Activated effector memory CD4-positive, alpha-beta T cell treated with Interleukin-2 at 50 U/mL for 16 hours (primary cell): ENCODE data around the gene ZNG1B.
"Not testable (repeated sequence)": the region's sequence is repeated elsewhere in the genome, so short reads cannot be mapped to it uniquely, and the experiment has no call there.

Experiments used
- DNase-seq: peaks from one replicate; pipeline ENCODE4 v3.0.0-alpha.2; 2020

Gene ZNG1B

DNA sequence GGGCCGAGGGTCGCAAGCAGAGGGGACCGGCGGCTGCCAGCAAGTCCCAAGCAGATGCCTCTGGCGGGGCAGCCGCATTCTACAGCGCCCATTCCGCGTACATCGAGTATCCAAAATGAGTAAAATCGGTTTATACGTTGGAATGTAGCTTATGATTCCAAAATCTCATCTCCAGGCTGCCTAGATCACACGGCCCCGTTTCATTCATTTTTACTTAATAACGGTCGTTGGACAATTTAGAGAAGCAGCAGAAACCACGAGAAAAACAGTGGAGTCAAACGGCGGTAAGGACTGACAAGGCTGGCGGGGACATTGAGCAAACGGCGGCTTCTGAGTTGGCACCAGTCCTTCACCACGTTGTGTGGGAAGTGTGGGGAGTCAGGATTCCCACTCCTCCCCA, 66.6 kb downstream of the ZNG1B start:
- DNase-seq: not testable (repeated sequence)

DNA sequence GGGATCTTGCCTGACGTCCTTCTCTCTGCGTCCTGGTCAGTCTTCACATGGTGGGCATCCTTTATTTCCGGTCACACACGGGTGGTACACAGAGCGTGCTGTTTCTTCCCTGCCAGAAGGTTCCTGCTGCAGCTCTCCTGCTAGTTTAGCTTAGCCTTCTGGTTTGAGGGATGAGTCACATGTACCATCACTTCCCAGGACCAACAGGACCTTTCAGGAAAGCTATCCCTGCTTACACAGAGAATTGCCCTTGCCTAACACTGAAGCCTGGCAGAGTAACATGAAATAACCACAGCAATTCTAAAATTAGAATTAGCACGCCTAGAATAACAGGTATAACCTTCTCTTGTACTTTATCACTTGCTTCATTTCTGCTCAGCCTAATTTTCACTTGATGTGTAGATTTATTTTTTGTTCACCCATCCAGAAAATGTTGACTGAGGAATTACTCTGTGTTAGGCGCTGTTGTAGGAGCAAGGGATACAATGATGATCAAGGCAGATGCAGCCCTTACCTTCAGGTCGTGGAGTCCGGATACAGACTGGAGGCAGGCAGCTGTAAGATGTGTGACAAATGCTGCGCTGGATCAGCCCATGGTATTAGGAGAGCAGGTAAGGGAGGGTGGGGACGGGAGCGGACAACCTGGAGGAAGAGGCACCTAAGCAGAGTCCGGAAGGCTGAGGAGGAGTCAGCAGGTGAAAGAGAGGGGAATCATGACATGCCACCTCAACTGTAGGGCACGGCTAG, 70.1 kb downstream of the ZNG1B start:
- not testable (repeated sequence) for DNase-seq

DNA sequence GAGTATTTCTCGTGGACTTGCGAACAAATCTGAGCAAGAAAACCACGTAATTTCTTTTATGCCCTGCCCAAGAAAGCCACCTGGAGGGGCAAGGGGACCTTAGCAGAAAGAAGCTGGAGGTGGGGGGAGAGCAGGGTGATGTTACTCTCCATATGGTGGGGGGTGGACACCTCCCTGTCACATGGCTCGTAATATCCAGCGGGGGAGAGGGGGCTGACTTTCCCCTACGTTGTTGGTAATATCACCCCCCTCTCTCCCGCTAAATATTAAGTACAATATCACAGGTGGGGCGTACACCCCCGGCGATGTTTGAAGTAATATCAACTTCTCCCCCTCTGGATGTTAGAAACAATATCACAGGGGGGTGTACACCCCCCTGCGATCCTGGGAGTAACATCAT, 70.7 kb downstream of the ZNG1B start:
- DNase-seq: not testable (repeated sequence)

DNA sequence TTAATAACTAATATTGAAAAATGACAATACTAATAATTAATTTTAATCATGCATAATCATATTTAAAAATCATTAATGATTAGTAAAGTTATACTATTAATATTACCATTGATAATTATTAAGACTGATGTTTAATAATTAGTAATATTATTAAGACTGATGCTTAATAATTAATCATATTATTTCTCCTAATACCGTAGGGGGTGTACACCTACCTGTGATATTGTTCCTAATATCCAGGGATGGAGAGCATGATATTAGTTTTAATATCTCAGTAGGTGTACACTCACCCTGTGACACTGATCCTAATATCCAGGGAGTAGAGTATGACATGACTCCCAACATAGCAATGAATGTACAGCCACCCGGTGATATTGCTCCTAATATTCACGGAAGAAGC, 73.4 kb downstream of the ZNG1B start:
- not testable (repeated sequence) for DNase-seq

DNA sequence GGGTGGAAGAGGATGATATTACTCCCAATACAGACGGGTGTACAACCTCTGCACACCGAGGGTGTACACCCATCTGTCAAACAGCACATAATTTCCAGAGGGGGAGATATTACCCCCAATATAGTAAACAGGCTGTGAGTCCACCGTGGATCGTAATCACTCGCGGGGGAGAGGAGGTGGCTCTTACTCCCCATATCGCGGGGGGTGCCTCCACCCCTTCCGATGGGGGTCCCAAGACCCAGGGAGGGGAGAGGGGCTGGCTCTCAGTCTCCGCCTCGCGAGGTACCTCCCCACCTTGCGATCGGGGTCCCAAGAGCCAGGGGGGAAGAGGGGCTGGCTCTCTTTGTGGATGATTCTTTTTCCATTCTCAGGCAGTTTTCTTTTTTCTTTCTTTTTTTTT, 74.4 kb downstream of the ZNG1B start:
- not testable (repeated sequence) for DNase-seq

DNA sequence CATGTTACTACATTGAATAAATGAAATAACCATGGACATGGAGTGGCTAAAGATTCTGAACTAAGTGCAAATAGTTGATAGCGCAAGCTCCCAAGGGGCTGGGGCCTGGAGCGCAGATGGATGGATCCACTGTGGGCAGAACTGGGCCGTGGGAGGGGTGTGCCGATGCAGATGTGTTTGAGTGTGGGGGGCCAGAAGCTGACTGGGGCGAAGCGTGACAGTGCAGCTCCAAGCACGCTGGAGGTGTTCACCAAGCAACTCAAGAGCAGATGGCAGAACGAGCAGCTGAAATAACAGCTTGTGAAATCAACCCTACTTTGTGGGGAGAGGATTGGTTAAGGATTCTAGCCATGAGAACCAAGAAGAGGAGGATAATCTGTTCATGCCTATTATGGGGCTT, 78.0 kb downstream of the ZNG1B start:
- DNase-seq: not testable (repeated sequence)

DNA sequence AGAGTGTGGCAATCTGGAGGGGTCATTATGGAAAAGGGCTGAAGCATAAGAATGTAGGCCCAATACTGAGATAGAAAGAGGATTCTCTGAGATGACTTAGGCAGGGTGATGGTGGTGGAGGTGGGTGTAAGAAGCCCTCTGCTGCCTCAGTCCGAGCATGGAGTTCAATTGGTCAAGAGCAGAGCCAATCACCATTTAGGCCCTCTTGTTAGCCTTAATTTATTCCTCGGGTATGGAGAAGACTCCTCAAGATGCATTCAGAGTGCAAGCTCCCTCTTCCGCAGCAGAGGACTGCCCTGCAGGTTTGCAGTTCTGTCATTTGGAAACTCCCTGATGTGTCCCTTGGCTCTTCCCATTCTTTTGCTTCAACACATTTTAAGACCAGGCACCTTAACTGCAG, 78.5 kb downstream of the ZNG1B start:
- not testable (repeated sequence) for DNase-seq

DNA sequence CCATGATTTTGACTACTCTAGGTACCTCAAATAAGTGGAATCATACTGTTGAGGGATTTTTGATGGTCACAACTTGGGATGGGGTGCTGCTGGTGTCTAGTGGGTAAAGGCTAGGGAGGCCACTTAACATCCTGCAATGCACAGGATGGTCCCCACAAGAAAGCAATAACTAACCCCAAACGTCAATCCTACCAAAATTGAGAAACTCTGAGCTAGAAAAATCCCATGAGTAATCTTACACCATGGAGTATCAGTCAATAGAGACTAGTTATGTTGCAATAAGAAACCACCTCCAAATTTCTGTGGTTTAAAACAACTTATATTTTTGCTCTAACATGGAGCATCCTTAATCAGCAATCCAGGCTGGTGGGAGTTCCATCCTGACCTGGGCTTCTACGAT, 79.5 kb downstream of the ZNG1B start:
- not testable (repeated sequence) for DNase-seq

DNA sequence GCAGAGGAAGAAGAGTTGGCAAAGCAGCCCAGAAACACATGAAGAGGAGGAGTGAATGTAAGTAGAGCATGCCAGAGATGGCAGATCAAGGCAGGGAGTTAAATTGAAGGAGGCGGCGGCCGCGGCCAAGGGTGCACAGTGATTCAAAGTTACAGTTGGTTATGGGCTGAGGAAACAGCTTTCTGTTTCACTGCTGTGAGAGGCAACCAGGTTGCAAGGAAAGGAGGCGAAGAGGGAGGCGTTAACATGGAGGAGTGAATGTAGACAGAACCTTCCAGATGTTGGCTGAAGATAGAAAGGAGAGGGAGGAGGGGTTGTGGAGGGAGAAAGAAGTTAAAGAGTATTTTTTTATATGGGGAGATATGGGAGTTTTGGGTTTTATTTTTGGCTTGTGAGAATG, 83.3 kb downstream of the ZNG1B start:
- not testable (repeated sequence) for DNase-seq

DNA sequence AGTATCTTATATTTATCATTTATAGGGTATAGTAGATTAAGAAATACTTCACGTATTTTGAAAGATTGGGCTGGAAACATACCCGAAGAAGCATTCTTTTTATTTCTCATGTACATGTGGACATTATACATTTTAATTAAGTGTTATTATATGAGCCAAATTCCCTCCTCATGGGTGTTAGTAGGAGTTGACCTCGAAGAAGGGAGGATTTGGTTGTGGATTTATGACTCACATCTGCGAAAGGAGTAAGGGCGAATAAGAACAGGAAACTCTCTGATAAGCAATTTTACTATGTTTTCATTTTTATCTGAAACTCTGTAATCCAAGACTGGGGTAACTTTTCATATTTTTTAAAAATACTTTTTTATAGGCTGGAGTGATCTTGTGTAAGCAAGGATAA, 84.0 kb downstream of the ZNG1B start:
- DNase-seq: not testable (repeated sequence)

DNA sequence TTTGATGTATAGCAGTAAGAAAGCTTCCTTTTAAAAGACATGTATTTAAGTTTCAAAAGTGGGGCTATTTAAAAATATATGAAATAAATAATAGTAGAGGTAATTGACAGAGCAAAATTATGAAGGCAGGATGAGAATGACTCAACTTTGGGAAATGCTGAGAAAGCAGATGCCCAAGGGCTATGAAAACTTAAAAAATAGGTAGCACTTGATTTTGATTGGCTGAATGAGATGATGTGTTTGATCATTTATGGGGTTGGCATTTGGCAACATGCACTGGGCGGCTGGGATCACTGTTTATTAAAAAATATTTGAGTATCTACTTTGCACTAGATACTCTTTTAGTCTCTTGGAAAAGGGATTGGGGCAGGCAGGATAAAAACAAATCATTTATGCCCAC, 87.5 kb downstream of the ZNG1B start:
- not testable (repeated sequence) for DNase-seq

DNA sequence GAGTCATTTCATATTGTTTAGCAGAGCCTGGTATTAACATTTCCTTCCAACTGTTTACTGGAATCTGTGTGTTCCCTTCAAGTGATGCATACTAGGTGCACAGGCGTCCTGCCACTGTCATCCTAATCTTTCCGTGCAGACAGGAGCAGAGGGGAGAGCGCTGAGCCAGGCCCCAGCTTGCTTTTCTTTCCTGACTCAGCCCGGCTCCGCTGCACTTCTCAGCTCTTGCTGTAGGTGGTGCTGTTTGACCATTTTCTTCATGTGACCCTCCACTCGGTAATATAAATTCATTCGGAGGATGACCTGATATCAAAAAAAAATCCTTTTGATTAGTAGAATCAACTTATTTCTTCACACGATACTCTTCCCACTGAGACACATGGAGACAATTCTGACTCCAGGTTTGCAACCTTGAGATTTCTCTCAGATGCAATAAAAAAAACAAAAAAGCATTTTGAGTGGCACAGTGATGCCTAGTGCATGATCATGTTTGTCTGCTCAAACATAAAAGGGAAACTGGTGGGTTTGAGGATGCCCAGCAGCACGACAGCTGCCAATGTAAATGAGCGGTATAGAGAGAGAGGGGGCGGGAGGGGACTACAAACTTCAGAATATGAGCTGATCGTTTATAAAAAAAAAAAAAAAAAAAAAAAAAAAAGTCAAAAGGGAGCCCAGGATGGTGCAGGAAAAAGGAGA, 90.0 kb downstream of the ZNG1B start:
- not testable (repeated sequence) for DNase-seq

DNA sequence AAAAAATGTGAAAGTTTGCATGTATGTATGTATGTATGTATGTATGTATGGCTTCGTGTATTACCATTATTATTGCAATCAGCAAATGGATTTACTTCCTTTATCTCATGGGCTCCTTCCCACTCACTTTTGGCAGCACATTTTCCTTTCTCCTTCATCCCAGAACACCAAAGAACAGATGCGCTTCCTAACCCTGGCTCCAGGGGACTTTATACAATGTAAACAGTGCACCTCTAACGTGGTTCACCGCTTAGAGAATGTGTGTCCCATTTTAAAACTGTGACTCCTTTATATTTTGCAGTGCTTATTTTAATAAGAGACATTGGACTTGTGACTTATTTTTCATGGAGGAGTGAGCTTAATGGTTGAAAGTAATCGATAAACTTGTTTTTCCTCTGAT, 90.6 kb downstream of the ZNG1B start:
- not testable (repeated sequence) for DNase-seq

DNA sequence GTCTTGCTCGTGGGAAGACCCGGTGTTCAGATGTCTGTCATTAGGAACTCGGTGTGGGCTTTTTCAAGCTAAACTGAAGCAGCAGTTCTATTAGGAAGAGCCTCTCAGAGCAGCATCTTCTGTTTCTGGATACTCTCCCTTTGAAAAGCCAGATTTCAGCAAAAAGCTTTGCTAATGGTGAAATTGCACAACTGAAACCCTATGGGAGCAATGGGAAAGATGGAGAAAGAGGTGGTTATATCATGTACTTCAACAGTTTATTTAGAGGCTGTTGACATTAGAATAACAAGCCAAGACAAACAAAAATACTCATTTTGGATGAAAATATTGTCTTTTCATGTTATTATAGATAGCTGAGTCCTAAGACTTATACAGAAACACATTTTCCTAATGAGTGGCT, 91.4 kb downstream of the ZNG1B start:
- DNase-seq: not testable (repeated sequence)

DNA sequence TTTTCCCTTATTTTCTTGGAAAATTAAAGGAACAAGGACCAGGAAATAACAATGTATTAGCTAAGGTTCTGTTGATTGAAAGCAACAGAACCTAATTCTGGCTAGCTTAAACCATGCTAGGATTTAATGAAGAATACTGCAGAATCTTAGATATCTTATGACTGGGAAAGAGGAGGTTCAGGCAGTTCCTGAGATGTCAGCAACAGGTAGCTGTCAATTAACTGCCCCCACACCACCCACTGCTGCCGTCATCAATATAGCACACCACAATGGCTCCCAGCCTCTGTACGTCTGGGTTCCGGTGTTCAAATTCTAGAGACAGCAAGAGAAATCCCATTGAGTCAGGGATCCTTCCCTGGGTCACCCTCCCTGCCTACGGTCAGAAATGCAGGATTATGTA, 95.5 kb downstream of the ZNG1B start:
- not testable (repeated sequence) for DNase-seq

DNA sequence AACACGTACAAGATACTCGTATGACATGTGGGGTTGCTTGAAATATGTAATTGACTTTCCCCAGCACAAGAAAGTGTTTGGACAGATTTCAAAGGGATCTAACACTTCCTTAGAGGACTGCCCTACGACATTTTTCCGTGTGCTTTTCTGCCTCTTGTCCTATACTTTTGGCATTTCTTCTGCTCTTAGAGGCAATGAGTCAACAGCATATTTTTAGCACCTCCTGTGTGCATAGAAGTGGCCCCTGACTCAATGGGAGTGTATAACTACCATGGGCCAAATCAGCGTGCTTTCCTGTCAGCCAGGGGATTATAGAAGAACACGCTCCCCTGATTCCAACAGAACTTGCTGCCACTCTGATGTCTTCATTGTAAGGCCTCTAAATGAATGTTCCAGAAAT, 99.1 kb downstream of the ZNG1B start:
- not testable (repeated sequence) for DNase-seq

DNA sequence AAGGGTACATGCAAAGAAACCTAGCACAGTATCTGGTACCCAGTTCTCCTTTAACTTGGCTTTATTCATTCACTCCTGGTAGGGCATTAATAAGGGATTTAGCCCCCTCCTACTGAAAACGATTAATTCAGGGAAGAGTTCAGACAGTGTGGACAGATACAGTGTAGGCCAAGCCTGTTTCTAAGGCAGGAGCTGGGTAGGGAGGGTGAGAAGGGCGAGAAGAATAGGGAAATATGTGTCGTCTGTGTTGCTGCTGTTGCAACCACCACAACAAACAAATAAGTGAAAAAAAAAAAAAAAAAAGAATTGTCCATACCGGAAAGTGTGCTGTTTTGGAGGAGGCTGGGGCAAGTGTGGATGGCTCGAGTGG, 103.3 kb downstream of the ZNG1B start:
- DNase-seq: not testable (repeated sequence)

DNA sequence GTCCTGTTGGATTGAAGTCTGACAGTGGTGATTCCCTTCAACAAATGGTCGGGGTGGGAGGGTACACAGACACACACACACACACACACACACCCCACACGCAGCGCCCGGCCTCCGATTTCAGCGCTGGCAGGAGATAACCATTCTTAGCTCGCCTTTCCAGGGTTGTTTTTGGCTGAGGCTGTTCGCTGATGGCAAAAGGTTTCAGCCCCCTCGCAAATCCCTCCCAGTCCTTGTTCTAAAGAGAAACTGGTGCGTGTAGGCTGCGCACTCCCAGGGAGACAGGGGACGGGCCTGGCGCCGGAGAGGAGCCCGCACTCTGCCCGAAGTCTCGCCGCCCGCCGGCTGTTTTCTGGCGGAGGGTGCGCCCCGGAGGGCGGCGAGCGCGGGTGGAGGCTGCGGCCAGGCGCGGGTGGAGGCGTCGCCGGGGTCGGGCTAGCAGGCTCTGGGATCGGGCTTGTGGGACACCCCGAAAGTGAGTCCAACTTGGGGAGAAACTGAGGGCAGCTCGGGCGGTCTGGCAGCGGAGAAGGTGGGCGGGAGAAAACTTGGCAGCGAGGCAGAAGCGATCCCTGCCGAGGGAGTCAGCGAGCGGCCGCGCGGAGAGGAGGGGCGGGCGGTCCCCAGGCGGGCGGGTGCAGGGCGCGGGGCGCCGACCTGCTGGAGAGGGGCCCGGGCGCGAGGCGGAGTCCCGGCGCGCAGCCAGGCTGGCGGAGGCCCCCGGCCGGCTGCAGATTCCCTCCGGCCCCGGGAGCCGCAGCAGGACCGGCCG, 103.9 kb downstream of the ZNG1B start:
- DNase-seq: peak; percentile 19

DNA sequence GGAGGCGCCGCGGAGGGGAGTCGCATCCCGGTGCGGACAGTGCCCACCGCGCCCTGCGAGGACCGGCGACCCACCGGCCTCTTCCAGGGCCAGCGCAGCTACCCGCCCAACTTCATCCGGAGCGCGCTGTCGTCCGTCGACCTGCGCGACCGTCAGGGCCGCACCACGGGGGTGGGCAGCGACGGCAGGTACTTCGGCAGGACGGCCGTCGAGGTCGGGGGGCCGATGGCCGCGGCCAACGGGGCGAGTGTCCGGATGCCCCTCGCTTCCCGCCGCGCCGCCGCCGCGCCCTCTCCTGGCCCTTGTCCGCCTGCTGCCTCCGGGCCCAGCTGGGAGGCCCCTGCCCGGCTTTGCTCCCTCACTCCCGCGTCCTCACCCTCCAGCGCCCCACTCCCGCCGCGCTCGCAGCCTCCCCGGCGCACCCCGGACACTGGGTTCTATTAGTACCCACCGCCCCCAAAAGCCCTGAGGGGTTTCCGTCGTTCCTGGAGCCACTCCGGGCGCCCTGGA, 104.5 kb downstream of the ZNG1B start:
- DNase-seq: not testable (repeated sequence)

DNA sequence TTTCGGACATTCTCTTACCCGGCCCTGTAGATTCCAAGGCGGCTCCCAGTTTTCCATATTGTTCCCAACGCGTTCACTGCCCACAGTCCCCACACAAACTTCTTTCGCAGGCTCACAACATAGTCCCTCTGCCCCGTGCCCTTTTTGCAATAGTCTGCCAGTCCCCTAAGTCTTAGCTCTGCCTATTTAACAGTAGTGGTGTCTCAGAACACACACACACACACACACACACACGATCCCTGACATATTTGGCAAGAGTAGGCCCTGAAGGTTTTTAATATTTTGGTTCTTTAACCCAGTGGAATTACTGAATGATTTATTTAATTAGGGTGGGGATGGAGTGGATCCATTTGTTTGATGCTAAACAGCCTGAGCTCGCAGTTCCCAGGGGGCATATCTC, 105.0 kb downstream of the ZNG1B start:
- not testable (repeated sequence) for DNase-seq
